Muscle of back (tissue), 11 donors: ENCODE results near the gene JSRP1. TPM values are rescaled to one million over a fixed set of nuclear protein-coding genes. Genes with fewer than 3 reads are reported as not detected.

Experiments
- DNase-seq, 3 donors: peaks; one replicate each; pipeline versions ENCODE4 v3.0.0 to v3.0.0-alpha.2; 2013
- polyA plus RNA-seq, 10 donors: library from polyadenylated mRNA; unstranded; fragments of 120-200 nt; gene quantifications; one replicate each; pipeline ENCODE4 v1.2.1, GENCODE V29; 2013; ENCODE audit not compliant: insufficient read length in 10 of 10

JSRP1 gene
- polyA plus RNA-seq, 10 donors: 46.9 to 73.3 (median 52.7) TPM

DNA sequence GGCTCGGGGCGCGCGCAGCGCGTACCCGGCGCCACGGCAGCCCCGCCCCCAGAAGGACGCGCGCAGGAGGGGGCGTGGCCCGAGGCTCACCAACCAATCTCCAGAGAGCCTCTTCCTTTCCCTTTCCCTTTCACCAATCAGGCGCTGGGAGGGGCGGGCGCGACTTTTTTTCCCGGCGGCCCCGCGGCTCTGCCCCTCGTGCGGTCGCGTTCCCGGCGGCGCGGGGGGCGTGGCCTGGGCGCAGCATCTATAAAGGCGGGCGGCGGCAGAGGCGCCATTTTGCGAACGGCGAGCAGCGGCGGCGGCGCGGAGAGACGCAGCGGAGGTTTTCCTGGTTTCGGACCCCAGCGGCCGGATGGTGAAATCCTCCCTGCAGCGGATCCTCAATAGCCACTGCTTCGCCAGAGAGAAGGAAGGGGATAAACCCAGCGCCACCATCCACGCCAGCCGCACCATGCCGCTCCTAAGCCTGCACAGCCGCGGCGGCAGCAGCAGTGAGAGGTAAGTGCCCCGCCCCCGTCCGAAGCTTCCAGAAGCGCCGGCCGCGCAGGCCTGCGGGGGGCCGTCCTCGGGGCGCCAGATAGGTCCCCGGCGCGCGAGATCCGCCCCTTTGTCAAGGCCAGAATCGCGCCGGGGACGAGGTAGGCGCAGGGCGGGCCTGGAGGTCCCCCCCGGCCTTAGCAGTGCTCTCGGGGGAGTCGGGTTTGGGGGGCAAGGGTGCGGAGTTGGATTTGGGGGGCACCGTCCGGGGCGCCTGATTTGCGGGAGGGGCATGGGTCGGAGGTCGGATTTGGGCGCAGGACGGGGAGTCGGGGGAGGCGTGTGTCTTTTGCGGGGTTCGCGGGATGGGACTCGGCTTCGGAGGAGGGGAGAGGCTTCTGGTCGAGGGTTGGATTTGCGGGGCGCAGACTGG lies 13.3 kb upstream of the JSRP1 start:
- peak; percentile 97 to 99 (median 98) for DNase-seq

DNA sequence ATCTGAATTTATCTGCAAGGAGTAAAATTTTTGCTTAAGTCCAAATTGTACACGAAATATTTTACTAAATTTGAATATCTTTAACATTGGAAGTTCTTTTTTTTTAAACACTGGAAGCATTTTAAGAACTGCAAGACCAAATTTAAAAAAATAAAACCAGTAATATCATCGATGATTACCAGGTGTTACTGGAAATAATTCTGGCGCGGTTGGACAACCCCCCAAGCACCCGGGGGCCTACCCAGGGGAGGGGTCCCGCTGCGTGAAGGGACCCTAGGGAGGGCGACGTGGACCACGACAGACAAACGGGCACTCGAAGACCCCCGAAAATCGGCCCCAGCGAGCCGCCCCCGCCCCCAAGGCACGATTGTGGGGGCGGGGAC lies 12.6 kb upstream of the JSRP1 start:
- DNase-seq: no peak

DNA sequence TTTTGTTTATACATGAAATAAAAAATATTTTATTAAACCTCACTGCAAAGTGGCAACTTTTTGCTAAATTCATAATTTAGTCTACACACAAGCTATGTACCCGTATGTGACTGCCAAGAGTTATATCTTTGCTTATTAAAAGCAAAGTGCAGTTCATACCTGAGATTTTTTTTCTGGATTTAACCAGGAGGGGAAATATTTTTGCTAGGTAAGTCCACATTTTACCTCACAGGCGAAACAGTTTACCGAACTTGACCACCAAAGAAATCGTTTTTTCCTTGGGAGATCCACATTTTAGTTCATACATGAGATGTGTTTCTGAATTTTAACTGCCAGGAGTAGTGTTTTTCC lies 12.2 kb upstream of the JSRP1 start:
- no peak for DNase-seq

DNA sequence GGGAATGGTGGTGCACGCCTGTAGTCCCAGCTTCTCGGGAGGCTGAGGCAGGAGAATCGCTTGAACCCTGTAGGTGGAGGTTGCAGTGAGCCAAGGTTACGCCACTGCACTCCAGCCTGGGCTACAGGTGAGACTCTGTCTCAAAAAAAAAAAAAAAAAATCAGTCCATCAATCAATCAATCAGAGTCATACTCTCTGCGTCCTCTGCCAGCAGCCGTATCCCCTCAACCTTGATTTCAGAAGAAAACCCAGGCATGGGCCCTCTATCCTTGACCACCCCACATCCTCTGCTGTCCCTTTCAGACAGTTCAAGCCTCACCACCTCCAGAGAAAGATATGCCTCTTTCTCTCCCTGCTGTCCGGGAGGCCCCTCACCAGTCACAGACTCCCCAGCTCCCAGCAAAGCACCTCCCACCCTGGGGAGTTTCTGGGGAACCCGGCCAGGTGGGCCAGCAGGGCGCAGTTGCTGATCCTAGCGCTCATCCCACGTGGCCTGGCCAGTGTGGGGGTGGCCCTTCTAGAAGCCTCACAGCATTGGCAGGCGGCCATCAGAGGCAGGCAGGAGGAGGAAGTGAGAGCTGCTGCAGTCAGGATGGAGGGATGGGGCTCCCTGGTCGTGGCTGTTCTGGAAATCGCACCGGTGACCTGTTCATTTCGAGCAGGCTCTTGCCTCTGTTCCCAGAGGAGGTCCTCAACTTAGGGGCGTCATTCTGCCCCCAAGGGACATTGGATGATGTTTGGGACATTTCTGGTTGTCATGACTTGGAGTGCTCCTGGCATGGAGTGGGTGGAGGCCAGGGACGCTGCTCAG lies 10.2 kb upstream of the JSRP1 start:
- DNase-seq: peak; percentile 70 to 87 (median 71)

DNA sequence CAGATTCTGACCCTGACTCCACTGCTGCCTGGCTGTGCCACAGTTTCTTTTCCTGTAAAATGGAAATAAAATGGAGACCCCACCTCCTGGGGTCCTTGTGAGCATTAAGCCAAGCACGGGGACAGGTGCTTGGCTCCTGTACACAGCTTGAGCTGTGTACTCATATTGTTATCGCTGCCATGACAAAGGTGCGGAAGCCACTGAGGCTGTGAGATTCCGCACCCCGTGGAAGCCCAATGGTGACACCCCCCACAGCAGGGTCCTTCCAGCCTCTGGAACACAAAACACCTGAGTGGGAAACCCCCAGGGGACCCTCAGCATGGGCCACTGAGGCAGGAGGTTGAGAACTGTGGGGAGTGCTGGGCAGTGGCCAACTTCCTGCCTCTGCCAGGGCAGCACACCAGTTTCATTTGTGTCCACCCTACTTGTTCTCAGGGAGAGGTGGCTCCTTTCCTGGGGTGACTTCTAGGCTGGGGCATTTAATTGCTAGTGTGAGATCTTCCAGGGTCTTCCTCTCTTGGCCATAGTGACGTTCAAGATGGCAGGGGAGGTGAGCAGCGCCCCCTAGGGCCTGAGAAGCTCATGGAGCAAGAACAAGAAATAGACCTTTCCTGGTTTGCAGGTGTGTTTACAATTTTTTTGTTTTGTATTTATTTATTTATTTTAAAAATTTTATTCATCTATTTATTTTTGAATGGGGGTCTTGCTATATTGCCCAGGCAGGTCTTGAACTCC lies 5.4 kb upstream of the JSRP1 start:
- DNase-seq: no peak

DNA sequence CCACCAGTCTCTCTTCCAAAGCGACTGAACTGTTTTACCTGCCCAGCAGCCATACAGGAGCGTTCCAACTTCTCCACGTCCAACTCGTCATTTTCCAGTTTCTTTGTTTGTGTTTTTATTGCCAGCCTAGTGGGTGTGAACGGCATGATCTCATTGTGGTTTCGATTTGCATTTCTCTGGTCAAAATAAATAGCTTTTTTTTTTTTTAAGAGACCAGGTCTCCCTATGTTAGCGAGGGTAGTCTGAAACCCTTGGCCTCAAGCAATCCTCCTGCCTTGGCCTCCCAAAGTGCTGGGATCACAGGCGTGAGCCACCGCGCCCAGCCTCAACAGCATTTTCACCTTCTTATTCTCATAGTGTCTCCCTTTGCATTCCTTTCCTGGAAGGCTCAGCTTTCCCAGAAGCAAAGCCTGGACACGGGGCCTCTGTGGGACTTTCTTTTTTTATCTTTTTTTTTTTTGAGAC lies 4.2 kb upstream of the JSRP1 start:
- peak in 1 of 3 donors; percentile 12 for DNase-seq

DNA sequence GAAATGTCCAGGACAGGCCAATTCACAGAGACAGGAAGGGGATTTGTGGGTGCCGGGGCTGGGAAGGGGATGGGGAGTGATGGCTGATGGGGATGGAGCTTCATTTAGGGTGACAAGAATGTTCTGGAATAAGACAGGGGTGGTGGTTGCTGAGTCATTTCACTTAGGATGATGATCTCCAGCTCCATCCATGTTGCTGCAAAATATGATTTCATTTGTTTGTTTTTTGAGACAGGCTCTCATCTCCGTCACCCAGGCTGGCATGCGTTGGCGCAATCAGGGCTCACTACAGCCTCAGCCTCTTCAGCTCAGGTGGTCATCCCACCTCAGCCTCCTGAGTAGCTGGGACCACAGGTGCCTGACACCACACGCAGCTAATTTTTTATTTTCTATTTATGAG lies 3.1 kb upstream of the JSRP1 start:
- peak in 1 of 3 donors; percentile 0 for DNase-seq

DNA sequence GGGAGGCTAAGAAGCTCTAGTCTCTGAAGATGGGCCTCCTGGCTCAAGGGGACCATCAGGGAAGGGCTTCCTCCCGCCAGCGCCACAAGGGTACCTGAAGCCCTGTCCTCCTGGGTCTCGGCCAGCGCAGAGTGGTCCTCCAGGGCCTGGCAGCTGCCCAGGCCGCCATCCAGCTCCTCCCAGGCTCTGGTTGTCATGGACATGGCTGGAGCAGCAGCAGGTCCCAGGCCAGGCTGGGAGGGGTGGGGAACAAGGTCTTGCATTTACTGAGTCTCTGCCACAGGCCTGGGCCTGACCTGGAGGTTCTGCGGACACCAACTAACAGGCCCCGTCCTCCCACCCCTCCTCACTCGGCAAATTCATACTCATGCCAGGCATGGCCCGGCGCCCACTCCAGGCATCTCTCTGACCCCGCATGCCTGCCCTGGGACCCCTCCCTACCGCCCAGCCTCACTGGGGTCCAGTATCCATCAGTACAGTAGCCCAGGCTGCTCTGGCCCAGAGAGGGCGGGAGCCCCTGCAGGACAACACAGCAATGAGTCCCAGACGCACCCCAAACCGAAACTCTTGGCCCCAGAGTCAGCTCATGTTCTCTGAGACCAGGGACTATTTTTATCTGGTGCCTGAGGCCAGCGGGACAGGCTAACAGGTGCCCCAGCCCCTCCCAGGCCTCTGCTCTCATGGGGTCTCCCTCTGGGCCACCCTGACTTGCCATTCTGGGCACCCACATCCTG lies 938 bp downstream of the JSRP1 start:
- no peak for DNase-seq

DNA sequence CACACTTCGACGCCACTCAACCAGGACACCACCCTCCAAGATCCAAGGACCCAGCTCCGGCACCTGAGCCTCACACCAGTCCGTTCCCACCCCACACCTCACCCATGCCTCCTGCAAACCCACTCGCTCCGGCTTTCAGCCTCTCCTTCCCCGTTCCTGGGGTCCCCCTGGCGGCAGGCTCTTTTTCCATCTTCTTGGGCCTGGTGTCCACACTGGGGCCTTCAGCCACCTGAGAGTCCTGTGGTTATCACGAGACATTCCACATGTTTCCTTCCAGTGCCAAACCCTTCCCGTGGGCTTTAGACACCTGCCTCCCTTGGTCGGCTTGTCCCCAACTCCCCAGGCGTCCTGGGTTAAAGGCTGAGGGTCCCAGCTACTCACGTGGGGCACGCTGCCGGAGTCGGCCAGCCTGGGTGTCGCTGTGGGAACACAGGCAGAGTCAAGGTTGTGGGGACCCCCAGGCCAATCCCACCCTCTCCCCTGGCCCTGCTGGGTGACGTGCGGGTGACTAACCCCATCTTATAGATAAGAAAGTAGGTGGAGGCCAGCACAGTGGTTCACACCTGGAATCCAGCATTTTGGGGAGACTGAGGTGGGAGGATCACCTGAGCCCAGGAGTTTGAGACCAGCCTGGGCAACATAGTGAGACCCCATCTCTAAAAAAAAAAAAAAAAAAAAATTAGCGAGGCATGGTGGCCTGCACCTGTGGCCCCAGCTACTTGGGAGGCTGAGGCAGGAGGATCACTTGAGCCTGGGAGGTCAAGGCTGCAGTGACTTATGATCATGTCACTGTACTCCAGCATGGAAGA lies 1.9 kb downstream of the JSRP1 start:
- DNase-seq: peak in 1 of 3 donors; percentile 73

DNA sequence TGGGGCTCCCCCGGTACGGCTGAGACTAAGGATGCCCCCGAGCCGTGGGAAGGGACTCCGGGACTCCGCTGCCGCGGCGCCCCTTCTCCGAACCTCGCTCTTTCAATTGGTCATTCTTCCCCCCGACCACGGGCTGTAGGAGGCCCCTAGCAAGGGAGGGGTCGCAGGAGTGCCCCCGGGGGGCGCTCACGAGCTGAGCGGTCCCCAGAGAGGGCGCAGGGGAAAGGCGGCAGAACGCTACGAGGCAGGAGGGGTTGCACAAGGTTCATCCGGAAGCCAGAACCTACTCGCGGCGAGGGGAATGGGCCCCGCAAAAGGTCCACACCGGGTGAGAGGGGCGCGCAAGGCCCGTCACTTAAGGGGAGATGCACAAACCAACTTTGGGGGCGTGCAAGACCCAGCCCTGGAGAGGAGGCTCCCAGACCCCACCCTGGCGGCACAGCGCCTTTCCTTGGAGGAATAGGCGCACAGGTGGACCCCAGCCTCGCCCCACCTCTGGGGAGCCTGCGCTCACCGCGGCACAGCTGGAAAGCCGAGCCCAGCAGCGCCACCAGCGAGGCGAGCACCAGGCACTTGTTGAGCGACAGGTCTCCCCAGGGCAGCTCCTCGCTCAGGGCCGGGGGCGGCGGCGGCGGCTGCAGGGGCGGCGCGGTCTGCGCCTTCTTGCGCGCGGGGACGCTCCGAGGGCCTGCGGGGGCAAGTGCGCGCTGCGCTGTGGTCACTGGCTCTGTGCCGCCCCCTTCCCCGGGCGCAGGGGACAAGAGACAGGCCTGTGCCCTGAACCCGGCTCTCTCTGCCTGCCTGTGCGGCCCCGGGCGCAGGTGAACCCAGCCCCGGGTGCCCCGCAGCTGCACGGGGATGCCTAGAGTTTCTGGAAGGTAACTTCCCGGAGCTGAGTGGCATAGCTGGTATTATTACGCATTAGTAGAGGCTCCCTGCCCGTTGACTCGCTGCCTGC lies 2.8 kb downstream of the JSRP1 start:
- no peak for DNase-seq

DNA sequence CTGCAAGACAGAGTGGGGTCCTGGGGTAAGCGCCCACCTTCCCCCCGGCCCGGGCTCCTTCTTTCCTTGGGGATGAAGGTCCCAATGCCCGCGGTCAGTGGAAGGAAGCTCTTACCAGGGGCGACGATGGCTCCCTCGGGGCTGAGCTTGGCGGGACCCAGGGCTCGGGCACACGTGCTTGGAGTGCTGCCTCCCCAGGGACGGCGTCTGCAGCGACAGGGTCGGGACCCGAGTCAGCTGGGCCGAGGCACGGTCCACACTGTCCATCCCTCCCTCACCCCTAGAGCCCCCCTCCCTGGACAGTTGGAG lies 3.5 kb downstream of the JSRP1 start:
- no peak for DNase-seq

DNA sequence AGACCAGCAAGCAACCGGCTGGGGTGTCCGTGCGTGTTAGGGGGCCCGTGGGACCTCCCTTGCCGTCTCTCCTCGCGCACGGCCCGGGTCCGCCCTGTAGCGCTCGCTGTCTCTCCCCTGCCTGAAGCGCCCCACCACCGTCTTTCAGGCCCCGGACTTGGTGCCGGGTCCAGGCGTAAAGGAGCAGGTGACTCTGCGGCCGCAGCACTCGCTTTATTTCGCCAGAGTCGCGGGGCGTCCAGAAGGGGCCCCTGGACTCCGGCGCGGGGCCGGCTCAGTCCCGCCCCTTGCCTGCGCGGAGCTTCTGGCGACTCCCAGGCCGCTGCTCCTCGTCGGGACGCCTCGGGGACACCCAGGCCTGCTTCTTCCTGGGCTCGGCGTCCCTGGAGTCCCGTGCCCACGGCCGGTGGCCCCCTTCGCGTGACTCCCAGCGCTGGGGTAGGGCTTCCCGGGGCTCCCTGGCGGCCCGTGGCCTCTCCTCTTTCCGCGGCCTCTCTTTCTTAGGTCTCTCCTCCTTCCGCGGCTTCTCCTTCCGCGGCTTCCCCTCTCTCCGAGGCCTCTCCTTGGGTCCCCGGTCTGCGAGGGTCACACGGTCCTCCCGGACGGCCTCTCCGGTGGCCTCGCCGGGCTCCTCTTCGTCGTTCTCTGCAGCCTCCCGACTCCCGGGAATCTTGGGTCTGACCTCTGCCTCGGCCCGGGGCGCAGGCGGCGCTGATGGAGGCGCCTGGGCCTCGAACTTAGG lies 4.0 kb downstream of the JSRP1 start:
- DNase-seq: peak in 1 of 3 donors; percentile 47

DNA sequence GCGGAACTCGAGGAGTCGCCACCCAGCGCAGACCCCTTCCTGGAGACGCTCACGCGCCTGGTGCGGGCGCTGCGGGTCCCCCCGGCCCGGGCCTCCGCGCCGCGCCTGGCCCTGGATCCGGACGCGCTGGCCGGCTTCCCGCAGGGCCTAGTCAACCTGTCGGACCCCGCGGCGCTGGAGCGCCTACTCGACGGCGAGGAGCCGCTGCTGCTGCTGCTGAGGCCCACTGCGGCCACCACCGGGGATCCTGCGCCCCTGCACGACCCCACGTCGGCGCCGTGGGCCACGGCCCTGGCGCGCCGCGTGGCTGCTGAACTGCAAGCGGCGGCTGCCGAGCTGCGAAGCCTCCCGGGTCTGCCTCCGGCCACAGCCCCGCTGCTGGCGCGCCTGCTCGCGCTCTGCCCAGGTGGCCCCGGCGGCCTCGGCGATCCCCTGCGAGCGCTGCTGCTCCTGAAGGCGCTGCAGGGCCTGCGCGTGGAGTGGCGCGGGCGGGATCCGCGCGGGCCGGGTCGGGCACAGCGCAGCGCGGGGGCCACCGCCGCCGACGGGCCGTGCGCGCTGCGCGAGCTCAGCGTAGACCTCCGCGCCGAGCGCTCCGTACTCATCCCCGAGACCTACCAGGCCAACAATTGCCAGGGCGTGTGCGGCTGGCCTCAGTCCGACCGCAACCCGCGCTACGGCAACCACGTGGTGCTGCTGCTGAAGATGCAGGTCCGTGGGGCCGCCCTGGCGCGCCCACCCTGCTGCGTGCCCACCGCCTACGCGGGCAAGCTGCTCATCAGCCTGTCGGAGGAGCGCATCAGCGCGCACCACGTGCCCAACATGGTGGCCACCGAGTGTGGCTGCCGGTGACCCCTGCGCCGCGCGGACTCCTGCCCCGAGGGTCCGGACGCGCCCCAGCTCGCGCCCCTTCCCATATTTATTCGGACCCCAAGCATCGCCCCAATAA lies 4.8 kb downstream of the JSRP1 start:
- DNase-seq: peak in 1 of 3 donors; percentile 52

DNA sequence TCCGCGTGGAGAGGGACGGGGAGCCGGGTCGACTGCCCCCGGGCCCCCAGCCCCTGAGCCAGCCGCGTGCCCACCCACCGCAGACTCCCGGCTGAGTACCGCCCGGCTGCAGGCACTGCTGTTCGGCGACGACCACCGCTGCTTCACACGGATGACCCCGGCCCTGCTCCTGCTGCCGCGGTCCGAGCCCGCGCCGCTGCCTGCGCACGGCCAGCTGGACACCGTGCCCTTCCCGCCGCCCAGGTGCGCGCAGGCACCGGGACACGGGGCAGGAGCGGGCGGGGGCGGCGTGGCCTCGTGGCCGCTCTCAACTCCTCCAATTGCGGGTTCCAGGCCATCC lies 5.5 kb downstream of the JSRP1 start:
- DNase-seq: no peak

DNA sequence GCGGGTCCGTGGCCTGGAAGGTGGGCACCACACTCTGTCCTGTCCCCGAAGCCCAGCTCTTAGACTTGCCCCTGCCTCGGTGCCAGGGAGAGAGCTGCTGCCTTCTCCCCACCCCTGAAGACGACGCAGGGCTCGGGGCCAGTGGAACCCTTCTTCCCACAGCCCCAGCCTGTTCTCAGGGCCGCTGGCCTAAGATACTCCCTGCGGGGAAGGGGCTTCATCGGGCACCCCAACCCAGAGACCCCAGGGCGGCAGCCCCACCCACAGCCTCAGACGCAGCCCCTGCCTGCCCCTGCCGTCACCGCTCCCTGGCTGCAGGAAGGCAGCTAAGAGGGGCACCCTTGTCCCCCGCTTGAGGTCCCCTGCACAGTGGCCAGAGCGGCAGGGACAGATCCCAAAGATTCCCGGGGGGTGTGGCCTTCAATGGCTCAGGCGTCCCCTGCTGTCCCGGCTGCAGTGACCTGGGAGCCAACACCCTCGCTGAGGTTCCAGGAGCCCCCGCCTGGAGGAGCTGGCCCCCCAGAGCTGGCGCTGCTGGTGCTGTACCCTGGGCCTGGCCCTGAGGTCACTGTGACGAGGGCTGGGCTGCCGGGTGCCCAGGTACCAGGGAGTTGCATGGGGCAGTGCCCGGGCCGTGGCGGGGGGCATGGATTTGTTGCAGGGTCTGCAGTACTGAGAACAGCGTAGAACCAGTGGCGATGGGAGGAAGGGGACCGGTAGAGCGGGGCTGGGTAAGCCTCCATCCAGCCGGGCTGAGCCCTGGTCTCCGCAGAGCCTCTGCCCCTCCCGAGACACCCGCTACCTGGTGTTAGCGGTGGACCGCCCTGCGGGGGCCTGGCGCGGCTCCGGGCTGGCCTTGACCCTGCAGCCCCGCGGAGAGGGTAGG lies 6.1 kb downstream of the JSRP1 start:
- DNase-seq: no peak

DNA sequence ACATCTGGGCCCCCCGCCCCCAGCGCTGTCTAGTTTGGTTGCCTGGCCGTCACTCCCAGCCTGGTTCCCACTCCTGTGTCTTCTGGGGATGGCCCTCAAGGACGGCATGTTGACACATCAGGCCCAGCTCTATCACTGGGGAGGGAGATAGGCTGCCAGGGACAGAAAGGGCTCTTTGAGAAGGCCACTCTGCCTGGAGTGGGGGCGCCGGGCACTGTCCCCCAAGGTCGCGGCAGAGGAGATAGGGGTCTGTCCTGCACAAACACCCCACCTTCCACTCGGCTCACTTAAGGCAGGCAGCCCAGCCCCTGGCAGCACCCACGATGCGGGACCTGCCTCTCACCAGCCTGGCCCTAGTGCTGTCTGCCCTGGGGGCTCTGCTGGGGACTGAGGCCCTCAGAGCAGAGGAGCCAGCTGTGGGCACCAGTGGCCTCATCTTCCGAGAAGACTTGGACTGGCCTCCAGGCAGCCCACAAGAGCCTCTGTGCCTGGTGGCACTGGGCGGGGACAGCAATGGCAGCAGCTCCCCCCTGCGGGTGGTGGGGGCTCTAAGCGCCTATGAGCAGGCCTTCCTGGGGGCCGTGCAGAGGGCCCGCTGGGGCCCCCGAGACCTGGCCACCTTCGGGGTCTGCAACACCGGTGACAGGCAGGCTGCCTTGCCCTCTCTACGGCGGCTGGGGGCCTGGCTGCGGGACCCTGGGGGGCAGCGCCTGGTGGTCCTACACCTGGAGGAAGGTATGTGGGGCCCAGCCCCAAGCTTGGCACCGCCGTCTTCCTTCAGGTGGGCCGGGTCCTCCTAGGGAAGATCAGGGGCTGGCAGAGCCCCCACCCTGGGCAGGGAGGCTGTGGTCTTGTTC lies 7.0 kb downstream of the JSRP1 start, which contains the start of gene AMH:
TSS of gene AMH (plus strand) at position 314 of the 857 bp plus-strand sequence. CDS start at position 324, 10 bp downstream.
- peak in 1 of 3 donors; percentile 34 for DNase-seq
